Gastroesophageal sphincter (tissue), 3 donors: ENCODE results near the gene TNN.

Experiments
- CTCF ChIP-seq, 4 experiments: fragments of 200-600 bp in 2 of 4; fragments of 450-650 bp in 2 of 4; sonication (generic) in 1 of 4; IDR thresholded peaks; one replicate each; pipeline ENCODE4 v1.5.1; 2017 to 2019; ENCODE audit warnings: antibody characterized with exemption in 4 of 4, mild to moderate bottlenecking in 2 of 4, moderate library complexity in 2 of 4
- POLR2AphosphoS5 ChIP-seq: sonication (generic); formaldehyde crosslinking; IDR thresholded peaks from one replicate; pipeline ENCODE4 v1.6.1; 2017; ENCODE audit warnings: antibody characterized with exemption

GRCh38 chr1:175054736-175055135 is 12.9 kb upstream of the TNN start:
- no peak for TF ChIP-seq CTCF (IDR thresholded peaks at IDR 0.05)
- no peak for TF ChIP-seq POLR2AphosphoS5
